ENCODE data around the gene DUSP22. TPM values are rescaled to one million over a fixed set of nuclear protein-coding genes. Genes with fewer than 3 reads are reported as not detected.

Gene DUSP22
- total and polyA plus RNA-seq, 4 donors = 28.2 to 42.3 (median 29.7) TPM

GRCh38 chr6:349491-349921, 57.2 kb downstream of the DUSP22 start:
- DNase-seq (ENCODE audit: low read depth in 4 of 6, low spot score in 6 of 6) = no peak
- peaks cover 30% of the 10 kb centered on the region for H3K36me3 ChIP-seq (ENCODE audit: control insufficient read depth, insufficient read depth, low read length)

GRCh38 chr6:350371-350770, 58.1 kb downstream of the DUSP22 start:
- no peak overlapping the region for H3K27ac ChIP-seq (ENCODE audit: low read depth, low read length)
- peaks cover 30% of the 10 kb centered on the region for H3K36me3 ChIP-seq (ENCODE audit: control insufficient read depth, insufficient read depth, low read length)
- peaks cover 1% of the 10 kb centered on the region for H3K9me3 ChIP-seq (ENCODE audit: control insufficient read depth, insufficient read depth, low read length)
- no peak for DNase-seq (ENCODE audit: low read depth in 4 of 6, low spot score in 6 of 6)
- H3K4me1 ChIP-seq (ENCODE audit: control insufficient read depth, insufficient read depth, low read length) = peaks cover 4% of the 10 kb centered on the region
- H3K4me3 ChIP-seq (ENCODE audit: low read depth, low read length) = no peak overlapping the region
- H3K27me3 ChIP-seq (ENCODE audit: control insufficient read depth, insufficient read depth, low read length) = no peaks in the 10 kb centered on the region
- 98% methylated on average over 5 of the region's 9 CpGs for WGBS (ENCODE audit: insufficient coverage)

More at GRCh38 chr6:349491-349921, 57.2 kb downstream of the DUSP22 start:
- Histone ChIP-seq H3K27me3 (ENCODE audit: control insufficient read depth, insufficient read depth, low read length) (no peaks in the 10 kb centered on the region), H3K4me3 (ENCODE audit: low read depth, low read length) (no peak overlapping the region), H3K27ac (ENCODE audit: low read depth, low read length) (no peak overlapping the region), H3K9me3 (ENCODE audit: control insufficient read depth, insufficient read depth, low read length) (peaks cover 1% of the 10 kb centered on the region), H3K4me1 (ENCODE audit: control insufficient read depth, insufficient read depth, low read length) (peaks cover 9% of the 10 kb centered on the region)
- 70% methylated on average over 6 of the region's 6 CpGs for WGBS (ENCODE audit: insufficient coverage)

- no peak overlapping the region for H3K4me3 ChIP-seq (ENCODE audit: low read depth, low read length)
- no peaks in the 10 kb centered on the region for H3K27me3 ChIP-seq (ENCODE audit: control insufficient read depth, insufficient read depth, low read length)
- H3K9me3 ChIP-seq (ENCODE audit: control insufficient read depth, insufficient read depth, low read length) = peaks cover 1% of the 10 kb centered on the region
- 82% methylated on average over 31 of the region's 31 CpGs for WGBS (ENCODE audit: insufficient coverage)
- peaks cover 4% of the 10 kb centered on the region for H3K4me1 ChIP-seq (ENCODE audit: control insufficient read depth, insufficient read depth, low read length)
- no peak overlapping the region for H3K27ac ChIP-seq (ENCODE audit: low read depth, low read length)
- peaks cover 30% of the 10 kb centered on the region for H3K36me3 ChIP-seq (ENCODE audit: control insufficient read depth, insufficient read depth, low read length)
- no peak for DNase-seq (ENCODE audit: low read depth in 4 of 6, low spot score in 6 of 6)
Measured at GRCh38 chr6:351011-351866, 59.0 kb downstream of the DUSP22 start.

GRCh38 chr6:351867-352289, 59.6 kb downstream of the DUSP22 start:
- Histone ChIP-seq H3K27ac (ENCODE audit: low read depth, low read length) (no peak overlapping the region), H3K4me3 (ENCODE audit: low read depth, low read length) (no peak overlapping the region), H3K27me3 (ENCODE audit: control insufficient read depth, insufficient read depth, low read length) (no peaks in the 10 kb centered on the region), H3K4me1 (ENCODE audit: control insufficient read depth, insufficient read depth, low read length) (no peaks in the 10 kb centered on the region), H3K36me3 (ENCODE audit: control insufficient read depth, insufficient read depth, low read length) (peaks cover 30% of the 10 kb centered on the region), H3K9me3 (ENCODE audit: control insufficient read depth, insufficient read depth, low read length) (peaks cover 1% of the 10 kb centered on the region)
- no peak for DNase-seq (ENCODE audit: low read depth in 4 of 6, low spot score in 6 of 6)
- 74% methylated on average over 4 of the region's 4 CpGs for WGBS (ENCODE audit: insufficient coverage)

DNA sequence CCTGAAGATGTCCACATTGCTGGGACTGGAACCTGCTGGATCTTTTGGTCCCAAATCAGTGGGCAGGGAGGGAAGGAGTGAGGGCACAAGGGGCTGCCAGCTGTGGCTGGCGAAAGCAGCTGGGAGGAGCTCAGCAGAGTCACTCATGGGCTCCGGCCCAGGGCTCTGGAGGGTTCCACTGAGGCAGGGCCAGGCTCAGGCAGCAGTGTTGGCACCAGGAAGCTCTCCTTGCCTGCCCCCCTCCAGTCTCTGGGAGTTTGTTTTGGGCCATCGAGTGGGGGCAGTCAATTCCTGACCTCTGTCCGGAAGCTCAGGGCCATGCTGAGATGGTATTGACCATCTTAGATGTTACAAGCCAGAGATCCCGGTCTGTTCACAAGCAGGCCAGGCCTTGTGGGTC, 60.2 kb downstream of the DUSP22 start:
- H3K36me3 ChIP-seq (ENCODE audit: control insufficient read depth, insufficient read depth, low read length) = peaks cover 30% of the 10 kb centered on the region
- WGBS (ENCODE audit: insufficient coverage) = 78% methylated on average over 5 of the region's 5 CpGs
- no peaks in the 10 kb centered on the region for H3K4me1 ChIP-seq (ENCODE audit: control insufficient read depth, insufficient read depth, low read length)
- H3K27ac ChIP-seq (ENCODE audit: low read depth, low read length) = no peak overlapping the region
- H3K4me3 ChIP-seq (ENCODE audit: low read depth, low read length) = no peak overlapping the region
- no peaks in the 10 kb centered on the region for H3K27me3 ChIP-seq (ENCODE audit: control insufficient read depth, insufficient read depth, low read length)
- H3K9me3 ChIP-seq (ENCODE audit: control insufficient read depth, insufficient read depth, low read length) = peaks cover 1% of the 10 kb centered on the region
- no peak for DNase-seq (ENCODE audit: low read depth in 4 of 6, low spot score in 6 of 6)

GRCh38 chr6:352896-353470, 60.7 kb downstream of the DUSP22 start:
- no peak overlapping the region for H3K4me3 ChIP-seq (ENCODE audit: low read depth, low read length)
- H3K4me1 ChIP-seq (ENCODE audit: control insufficient read depth, insufficient read depth, low read length) = no peaks in the 10 kb centered on the region
- no peak overlapping the region for H3K27ac ChIP-seq (ENCODE audit: low read depth, low read length)
- no peak for DNase-seq (ENCODE audit: low read depth in 4 of 6, low spot score in 6 of 6)
- no peaks in the 10 kb centered on the region for H3K27me3 ChIP-seq (ENCODE audit: control insufficient read depth, insufficient read depth, low read length)
- H3K36me3 ChIP-seq (ENCODE audit: control insufficient read depth, insufficient read depth, low read length) = peaks cover 28% of the 10 kb centered on the region
- 82% methylated on average over 11 of the region's 11 CpGs for WGBS (ENCODE audit: insufficient coverage)
- peaks cover 1% of the 10 kb centered on the region for H3K9me3 ChIP-seq (ENCODE audit: control insufficient read depth, insufficient read depth, low read length)

GRCh38 chr6:353642-354614, 61.6 kb downstream of the DUSP22 start:
- 86% methylated on average over 17 of the region's 18 CpGs for WGBS (ENCODE audit: insufficient coverage)

DNA sequence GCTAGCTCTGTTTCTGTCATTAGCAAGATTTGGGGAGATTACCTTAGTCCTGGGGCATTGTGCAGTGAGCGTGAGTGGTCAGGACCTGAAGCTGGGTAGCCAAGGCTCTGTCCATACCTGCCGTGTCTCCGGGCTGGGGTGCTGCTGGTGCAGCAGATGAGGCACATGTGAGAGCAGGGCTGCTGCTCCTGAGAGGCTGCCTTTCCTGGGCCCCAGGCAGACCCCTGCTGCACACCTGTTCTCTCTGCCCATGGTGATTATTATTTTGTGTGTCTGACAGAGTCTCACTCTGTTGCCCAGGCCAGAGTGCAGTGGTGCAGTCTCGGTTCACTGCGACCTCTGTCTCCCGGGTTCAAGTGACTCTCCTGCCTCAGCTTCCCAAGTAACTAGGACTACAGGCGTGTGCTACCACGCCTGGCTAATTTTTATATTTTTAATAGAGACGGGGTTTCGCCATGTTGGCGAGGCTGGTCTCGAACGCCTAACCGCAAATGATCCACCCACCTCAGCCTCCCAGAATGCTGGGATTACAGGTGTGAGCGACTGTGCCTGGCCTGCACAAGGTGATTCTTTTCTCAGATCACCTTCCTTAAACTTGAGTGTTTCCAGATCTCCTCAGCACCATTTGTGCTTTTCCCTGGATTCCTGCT, 62.5 kb downstream of the DUSP22 start:
- DNase-seq (ENCODE audit: low read depth in 4 of 6, low spot score in 6 of 6) = no peak
- WGBS (ENCODE audit: insufficient coverage) = 92% methylated on average over 15 of the region's 15 CpGs
- H3K4me1 ChIP-seq (ENCODE audit: control insufficient read depth, insufficient read depth, low read length) = peaks cover 3% of the 10 kb centered on the region
- no peaks in the 10 kb centered on the region for H3K9me3 ChIP-seq (ENCODE audit: control insufficient read depth, insufficient read depth, low read length)
- H3K27me3 ChIP-seq (ENCODE audit: control insufficient read depth, insufficient read depth, low read length) = no peaks in the 10 kb centered on the region
- peaks cover 11% of the 10 kb centered on the region for H3K36me3 ChIP-seq (ENCODE audit: control insufficient read depth, insufficient read depth, low read length)
- H3K4me3 ChIP-seq (ENCODE audit: low read depth, low read length) = no peak overlapping the region
- H3K27ac ChIP-seq (ENCODE audit: low read depth, low read length) = no peak overlapping the region

More at GRCh38 chr6:353642-354614, 61.6 kb downstream of the DUSP22 start:
- H3K4me1 ChIP-seq (ENCODE audit: control insufficient read depth, insufficient read depth, low read length) = peaks cover 3% of the 10 kb centered on the region
- H3K9me3 ChIP-seq (ENCODE audit: control insufficient read depth, insufficient read depth, low read length) = no peaks in the 10 kb centered on the region
- H3K4me3 ChIP-seq (ENCODE audit: low read depth, low read length) = no peak overlapping the region
- H3K27ac ChIP-seq (ENCODE audit: low read depth, low read length) = no peak overlapping the region
- H3K27me3 ChIP-seq (ENCODE audit: control insufficient read depth, insufficient read depth, low read length) = no peaks in the 10 kb centered on the region
- peaks cover 19% of the 10 kb centered on the region for H3K36me3 ChIP-seq (ENCODE audit: control insufficient read depth, insufficient read depth, low read length)
- no peak for DNase-seq (ENCODE audit: low read depth in 4 of 6, low spot score in 6 of 6)
